Measurements from ENCODE around the gene MID2.

Gene MID2

GRCh38 chrX:107827852-107828251 lies 2.2 kb downstream of the MID2 start:
- H3K4me3 ChIP-seq (replicated peaks; ENCODE audit: low read depth, low read length) = no peak overlapping the region
- no peak for TF ChIP-seq CTCF (IDR thresholded peaks at IDR 0.05; ENCODE audit: low read depth, low read length, missing control alignments)
- DNase-seq (ENCODE audit: extremely low read depth, low read depth) = no peak

GRCh38 chrX:107829878-107830277 lies 4.2 kb downstream of the MID2 start:
- no peak for TF ChIP-seq CTCF (IDR thresholded peaks at IDR 0.05; ENCODE audit: low read depth, low read length, missing control alignments)
- no peak for DNase-seq (ENCODE audit: extremely low read depth, low read depth)
- H3K4me3 ChIP-seq (replicated peaks; ENCODE audit: low read depth, low read length) = no peak overlapping the region

- no peak for DNase-seq (ENCODE audit: extremely low read depth, low read depth)
- TF ChIP-seq CTCF (IDR thresholded peaks at IDR 0.05; ENCODE audit: low read depth, low read length, missing control alignments) = no peak
- H3K4me3 ChIP-seq (replicated peaks; ENCODE audit: low read depth, low read length) = no peak overlapping the region
Measured at GRCh38 chrX:107831071-107831730, 5.5 kb downstream of the MID2 start.

GRCh38 chrX:107834275-107835201 lies 8.9 kb downstream of the MID2 start:
- no peak for DNase-seq (ENCODE audit: extremely low read depth, low read depth)
- no peak for TF ChIP-seq CTCF (IDR thresholded peaks at IDR 0.05; ENCODE audit: low read depth, low read length, missing control alignments)
- H3K4me3 ChIP-seq (replicated peaks; ENCODE audit: low read depth, low read length) = no peak overlapping the region

GRCh38 chrX:107836958-107837357 lies 11.3 kb downstream of the MID2 start:
- no peak for TF ChIP-seq CTCF (IDR thresholded peaks at IDR 0.05; ENCODE audit: low read depth, low read length, missing control alignments)

GRCh38 chrX:107840971-107841370 lies 15.3 kb downstream of the MID2 start:
- no peak overlapping the region for H3K4me3 ChIP-seq (replicated peaks; ENCODE audit: low read depth, low read length)
- no peak for DNase-seq (ENCODE audit: extremely low read depth, low read depth)
- TF ChIP-seq CTCF (IDR thresholded peaks at IDR 0.05; ENCODE audit: low read depth, low read length, missing control alignments) = no peak

More at GRCh38 chrX:107836958-107837357, 11.3 kb downstream of the MID2 start:
- H3K4me3 ChIP-seq (replicated peaks; ENCODE audit: low read depth, low read length) = no peak overlapping the region
- DNase-seq (ENCODE audit: extremely low read depth, low read depth) = no peak

All from HFF-Myc (cell line).